Inflammatory macrophage treated with lipopolysaccharide for 1 hour (primary cell): Measurements from ENCODE around the gene PLEKHA7.
"Not testable (repeated sequence)": the region's sequence is repeated elsewhere in the genome, so short reads cannot be mapped to it uniquely, and the experiment has no call there.

Source experiments
- DNase-seq, 2 donors: peaks; one replicate each; pipeline ENCODE4 v3.0.0-alpha.2; 2020 to 2022

PLEKHA7 gene

DNA sequence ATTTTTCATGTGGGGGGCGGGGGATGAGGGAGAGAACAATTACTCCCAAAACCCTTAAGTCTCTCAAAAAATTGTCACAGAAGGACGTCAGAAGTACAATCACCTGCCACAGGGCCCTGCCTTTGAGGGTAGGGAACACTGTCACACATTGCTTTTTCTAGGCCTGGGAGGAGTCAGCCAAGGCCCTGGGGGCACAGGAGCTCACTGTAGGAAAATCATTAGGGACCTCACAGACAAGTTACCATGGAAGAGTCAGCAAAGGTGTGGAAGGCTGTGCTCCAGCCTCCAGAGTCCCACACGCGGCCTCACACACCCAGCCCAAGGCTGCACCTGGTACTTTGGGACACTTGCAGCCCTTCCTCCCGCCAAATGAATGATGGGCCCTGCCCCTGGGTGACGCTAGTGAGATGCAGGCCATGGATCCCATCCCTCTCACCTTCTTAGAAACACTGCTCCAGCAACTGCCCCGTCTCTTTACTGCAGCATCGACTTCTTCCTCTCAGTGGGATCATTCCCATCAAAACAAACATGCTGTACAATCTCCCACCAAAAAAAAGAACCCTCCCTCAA, 3.3 kb downstream of the PLEKHA7 start:
- DNase-seq: no peak

GRCh38 chr11:17008099-17008498, 6.1 kb downstream of the PLEKHA7 start:
- no peak for DNase-seq

DNA sequence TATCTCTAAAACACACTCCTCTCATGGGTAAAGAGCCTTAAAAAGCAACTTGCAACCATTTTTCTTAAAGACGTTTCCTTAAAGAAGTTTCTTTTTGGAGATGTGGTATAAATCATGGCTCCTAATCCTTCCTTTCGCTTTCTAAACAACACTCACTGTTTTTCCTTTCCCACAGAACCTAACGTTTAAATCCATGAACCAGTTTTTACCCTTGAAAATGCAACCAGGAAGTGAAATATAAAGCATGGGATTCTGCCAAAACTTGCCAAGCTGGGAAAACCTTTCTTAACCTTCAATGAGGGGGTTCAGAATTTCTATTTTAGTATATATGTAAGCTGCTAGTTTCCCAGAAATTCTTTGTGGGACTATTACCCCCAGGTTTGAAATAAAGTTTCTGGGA, 8.6 kb downstream of the PLEKHA7 start:
- no peak for DNase-seq

- DNase-seq: no peak
These were observed 9.6 kb downstream of the PLEKHA7 start for GRCh38 chr11:17004486-17005148.

DNA sequence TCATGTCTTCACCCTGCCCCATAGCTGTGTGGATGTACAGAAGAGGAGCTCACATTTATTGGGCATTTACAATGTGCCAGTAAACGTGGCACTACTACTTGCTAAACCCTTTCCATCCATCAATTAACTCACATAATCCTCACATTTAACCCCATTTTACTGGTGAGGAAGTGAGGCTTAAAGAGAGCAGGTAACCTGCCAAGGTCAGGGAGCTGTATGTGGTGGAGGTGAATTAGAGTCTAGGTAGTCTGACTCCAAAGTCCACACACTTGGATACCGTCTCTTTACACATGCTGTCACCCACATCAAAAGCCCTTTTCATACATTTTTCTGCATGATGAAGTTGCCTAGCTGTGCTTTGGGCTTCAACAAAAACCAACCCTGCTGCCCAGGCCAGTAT, 10.8 kb downstream of the PLEKHA7 start:
- DNase-seq: no peak

GRCh38 chr11:17002543-17002942, 11.7 kb downstream of the PLEKHA7 start:
- no peak for DNase-seq

GRCh38 chr11:17001806-17002205, 12.4 kb downstream of the PLEKHA7 start:
- DNase-seq: no peak

GRCh38 chr11:17000987-17001386, 13.2 kb downstream of the PLEKHA7 start:
- no peak for DNase-seq

- not testable (repeated sequence) for DNase-seq
These were observed 14.0 kb downstream of the PLEKHA7 start for GRCh38 chr11:17000253-17000652.

- no peak for DNase-seq
These were observed 15.1 kb downstream of the PLEKHA7 start for GRCh38 chr11:16999116-16999515.

DNA sequence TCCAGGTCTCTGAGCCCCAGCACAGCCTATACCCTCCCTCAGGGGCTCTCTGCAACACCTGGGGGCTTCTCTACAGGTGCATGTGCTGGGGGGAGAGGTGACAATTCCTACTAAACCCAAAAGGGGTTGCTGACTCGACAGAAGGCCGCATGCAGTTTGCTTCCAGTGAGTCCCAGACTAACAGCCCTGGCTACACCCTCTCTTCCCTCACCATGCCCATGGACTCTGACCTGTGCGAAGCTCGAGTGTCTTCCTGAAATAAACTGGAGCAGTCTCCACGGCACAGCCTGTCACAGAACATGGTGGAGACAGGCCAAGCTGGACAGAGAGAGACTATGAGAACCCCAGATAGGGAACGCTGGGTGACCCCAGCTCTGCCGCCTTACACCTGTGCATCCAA, 16.6 kb downstream of the PLEKHA7 start:
- no peak for DNase-seq

GRCh38 chr11:16993495-16993894, 20.7 kb downstream of the PLEKHA7 start:
- no peak for DNase-seq

GRCh38 chr11:16992846-16993245, 21.4 kb downstream of the PLEKHA7 start:
- no peak for DNase-seq

GRCh38 chr11:16989554-16989953, 24.7 kb downstream of the PLEKHA7 start:
- no peak for DNase-seq

DNA sequence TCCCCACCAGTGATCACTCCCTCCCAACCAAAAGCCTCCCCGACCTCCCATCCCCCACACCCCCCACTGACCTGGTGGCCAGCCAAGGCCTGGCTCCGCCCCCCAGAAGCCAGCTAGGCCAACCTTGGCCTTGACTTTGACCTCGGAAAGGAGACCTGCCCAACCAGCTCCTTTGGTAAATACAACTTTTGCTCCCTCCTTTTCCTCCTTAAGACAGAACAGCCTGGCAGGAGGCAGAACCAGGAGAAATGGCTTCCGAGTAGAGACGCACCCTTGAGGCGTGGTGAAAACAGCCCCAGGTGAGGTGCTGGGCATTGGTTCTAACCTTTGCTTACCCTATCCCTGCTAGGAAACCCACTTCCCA, 27.0 kb downstream of the PLEKHA7 start:
- no peak for DNase-seq

DNA sequence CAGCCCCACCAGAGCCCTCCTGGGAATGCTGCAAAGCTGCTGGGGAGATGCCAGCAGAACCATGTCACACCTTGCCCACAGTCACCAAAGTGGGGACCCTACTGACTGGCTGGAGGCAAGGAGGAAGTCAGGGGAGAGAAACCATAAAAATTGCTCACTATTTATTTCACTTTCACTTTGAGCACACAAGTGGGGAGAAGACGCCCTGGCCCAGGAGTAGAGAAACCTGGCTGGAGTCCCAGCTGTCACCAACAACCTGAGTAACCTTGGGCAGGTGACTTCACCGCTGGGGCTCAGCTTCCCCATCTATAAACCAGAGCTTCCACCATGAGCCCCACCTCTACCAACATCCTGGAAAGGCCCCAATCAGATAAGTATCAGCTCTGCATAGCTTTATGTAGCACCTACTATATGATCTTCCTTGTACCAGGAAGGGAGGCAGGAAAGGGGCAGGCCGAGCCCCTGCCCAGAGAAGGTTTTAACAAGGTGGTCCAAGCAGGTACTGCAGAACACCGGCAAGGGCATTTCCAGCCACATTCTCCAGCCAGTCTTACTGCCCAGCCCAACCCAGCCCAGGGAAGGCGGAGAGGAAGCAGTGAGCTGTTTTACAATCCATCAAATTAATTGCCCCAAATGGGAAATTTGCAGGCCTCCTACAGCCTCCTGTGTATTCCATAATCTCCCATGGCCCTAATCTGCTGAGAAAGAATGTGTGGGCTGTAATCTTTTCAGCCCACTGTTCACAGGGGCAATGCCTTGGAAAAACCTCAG, 27.6 kb downstream of the PLEKHA7 start:
- DNase-seq: peak in 1 of 2 donors; percentile 23

DNA sequence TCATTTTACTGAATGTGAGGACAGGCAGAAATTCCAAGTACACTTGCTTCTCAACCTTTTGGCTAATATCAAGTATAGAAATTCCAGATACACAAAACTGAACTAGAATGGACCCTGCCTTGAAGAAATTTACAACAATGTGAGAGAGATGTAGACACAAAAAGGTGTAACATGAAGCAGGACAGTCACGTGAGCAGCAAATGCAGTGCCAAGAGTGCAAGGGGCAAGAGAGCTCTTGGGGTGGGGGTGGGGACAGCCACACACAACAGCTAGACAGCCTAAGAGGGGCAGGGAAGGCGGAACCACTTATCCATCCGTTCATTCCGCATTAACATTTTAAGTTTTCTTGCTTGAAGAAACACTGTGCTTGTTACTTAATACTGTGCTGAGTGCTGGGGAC, 28.9 kb downstream of the PLEKHA7 start:
- no peak for DNase-seq

- DNase-seq: no peak
These were observed 30.0 kb downstream of the PLEKHA7 start for GRCh38 chr11:16984229-16984628.

- no peak for DNase-seq
These were observed 31.4 kb downstream of the PLEKHA7 start for GRCh38 chr11:16982809-16983208.

- DNase-seq: no peak
These were observed 31.9 kb downstream of the PLEKHA7 start for GRCh38 chr11:16982256-16982671.

DNA sequence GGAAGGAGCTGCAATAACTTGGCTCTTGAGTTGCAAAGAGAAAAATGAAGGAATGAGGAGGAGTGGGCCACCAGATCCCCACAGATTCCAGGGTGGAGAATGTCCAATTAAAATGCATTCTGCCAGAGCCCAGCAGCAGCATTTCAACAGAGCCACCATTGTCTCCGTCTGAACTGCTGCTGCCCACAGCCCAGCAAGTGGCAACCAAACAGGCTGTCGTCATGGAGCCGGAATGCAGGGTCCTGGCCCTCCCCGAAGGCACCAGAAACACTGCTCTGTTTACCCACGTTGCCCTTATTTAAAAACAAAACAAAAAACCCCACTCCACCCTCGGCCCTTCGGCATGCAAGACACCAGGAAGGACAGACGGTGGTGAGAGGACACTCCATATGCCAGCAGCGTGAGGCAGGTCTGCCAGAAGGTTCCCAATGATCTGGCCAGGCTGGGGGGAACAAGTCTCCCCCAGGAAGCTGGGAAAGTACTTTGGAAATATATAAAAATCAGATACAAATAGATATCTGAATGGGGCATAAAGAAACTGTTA, 32.5 kb downstream of the PLEKHA7 start:
- DNase-seq: no peak

DNA sequence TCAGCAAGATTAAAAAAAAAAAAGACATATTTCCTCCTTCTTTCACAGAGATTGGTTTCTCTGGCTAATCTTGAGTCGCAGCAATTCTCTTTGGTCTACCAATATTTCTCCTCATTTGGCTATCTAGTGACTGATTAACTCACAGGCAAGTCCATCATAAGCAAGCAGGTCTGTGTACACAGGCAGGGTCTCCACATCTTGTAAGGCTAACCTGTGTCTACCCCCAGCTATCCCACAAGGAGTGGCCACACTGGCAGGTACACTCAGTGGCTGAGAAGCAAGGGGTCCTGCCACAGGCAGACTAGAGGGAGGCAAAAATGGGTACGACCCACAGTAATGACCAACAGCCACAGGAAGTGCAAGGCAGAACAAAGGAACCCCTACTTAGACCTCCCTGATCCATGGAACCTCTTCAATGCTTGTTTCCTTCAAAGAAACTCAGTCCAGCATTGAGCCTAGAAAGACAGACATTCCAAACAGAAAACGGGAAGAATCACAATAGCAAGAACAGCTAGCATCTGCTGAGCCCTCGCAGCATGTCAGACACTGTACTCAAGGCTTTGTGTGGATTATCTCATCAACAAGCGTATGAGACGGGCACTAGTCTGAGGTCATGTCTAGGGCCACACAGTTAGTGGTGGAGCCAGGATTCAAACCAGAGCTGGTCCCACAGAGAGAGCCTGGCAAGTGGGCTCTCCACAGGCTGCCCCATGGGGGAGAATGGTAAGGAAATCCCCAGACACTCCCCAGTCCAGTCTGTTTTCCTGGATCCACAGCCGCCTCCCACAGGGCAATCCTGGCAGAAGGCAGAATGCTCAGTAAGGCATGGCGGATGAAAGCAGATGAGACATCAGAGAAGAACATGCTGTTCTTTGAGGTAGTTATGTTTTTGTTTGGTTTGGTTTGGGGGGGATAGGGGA, 34.3 kb downstream of the PLEKHA7 start:
- no peak for DNase-seq

DNA sequence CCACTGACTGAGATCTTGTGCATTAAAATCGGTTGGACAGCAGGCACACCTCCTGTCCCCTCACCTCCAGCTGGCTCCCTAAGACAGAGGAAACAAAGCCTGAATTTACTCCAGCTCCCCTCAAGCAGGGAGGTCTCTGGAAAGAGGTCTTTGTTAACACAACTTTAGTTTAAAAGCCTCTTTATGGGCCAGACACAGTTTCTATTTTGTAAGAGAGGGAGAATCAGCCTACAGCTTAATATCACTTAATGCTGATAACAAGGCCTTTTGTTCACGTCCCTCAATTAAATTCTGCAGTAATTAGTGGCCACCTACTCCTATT, 36.3 kb downstream of the PLEKHA7 start:
- no peak for DNase-seq
